Astrocyte of the spinal cord (primary cell): ENCODE measurements around the gene LINC00305.

Source experiments
- DNase-seq: peaks from one replicate; pipeline ENCODE4 v3.0.0; 2011; ENCODE audit warnings: low read depth, low spot score
- H3K4me3 ChIP-seq: 2 replicates; pipeline ENCODE4 v1.5.1; 2011; ENCODE audit warnings: low read depth, mild to moderate bottlenecking, low read length, moderate library complexity
- CTCF ChIP-seq: IDR thresholded peaks from 2 replicates; pipeline ENCODE4 v1.5.1; 2012; ENCODE audit warnings: low read depth, mild to moderate bottlenecking, low read length, inconsistent platforms
- in situ Hi-C: cut with HindIII; loops from 2 replicates; pipeline ENCODE4 v1.10.0; 2017; ENCODE audit warnings: low sequenced_read_pairs

Gene LINC00305

GRCh38 chr18:64090876-64091275, 58.0 kb downstream of the LINC00305 start:
- TF ChIP-seq CTCF, result no peak
- in situ Hi-C loops, result no loop called here
- H3K4me3 ChIP-seq, result no peak overlapping the region
- no peak for DNase-seq

GRCh38 chr18:64083916-64084315, 65.0 kb downstream of the LINC00305 start:
- TF ChIP-seq CTCF, result no peak
- no peak overlapping the region for H3K4me3 ChIP-seq
- no peak for DNase-seq
- in situ Hi-C loops, result no loop called here

GRCh38 chr18:64082513-64082912, 66.4 kb downstream of the LINC00305 start:
- in situ Hi-C loops, result no loop called here
- no peak for TF ChIP-seq CTCF
- no peak for DNase-seq
- no peak overlapping the region for H3K4me3 ChIP-seq

- TF ChIP-seq CTCF, result no peak
- in situ Hi-C loops, result no loop called here
- H3K4me3 ChIP-seq, result no peak overlapping the region
- DNase-seq, result no peak
Measured at GRCh38 chr18:64082054-64082453, 66.8 kb downstream of the LINC00305 start.

- in situ Hi-C loops, result no loop called here
- no peak for TF ChIP-seq CTCF
- no peak for DNase-seq
- H3K4me3 ChIP-seq, result no peak overlapping the region
Measured at GRCh38 chr18:64073971-64074370, 74.9 kb downstream of the LINC00305 start.

- H3K4me3 ChIP-seq, result no peak overlapping the region
- TF ChIP-seq CTCF, result no peak
- in situ Hi-C loops, result no loop called here
- DNase-seq, result no peak
Measured at GRCh38 chr18:64055019-64055418, 93.9 kb downstream of the LINC00305 start.

- no peak overlapping the region for H3K4me3 ChIP-seq
- no peak for DNase-seq
- no peak for TF ChIP-seq CTCF
- in situ Hi-C loops, result no loop called here
Measured at GRCh38 chr18:64053246-64053645, 95.6 kb downstream of the LINC00305 start.
